WTC11 (cell line): ENCODE results near the gene SLC12A4. TPM values are rescaled to one million over a fixed set of nuclear protein-coding genes. Genes with fewer than 3 reads are reported as not detected.
A peak's percentile ranks its signal among the peaks of the same experiment; 100 is the strongest.

Source experiments
- CREB1 ChIP-seq: sonication (generic); formaldehyde crosslinking; IDR thresholded peaks from 2 replicates; pipeline ENCODE4 v1.8.0; 2023; ENCODE audit warnings: mild to moderate bottlenecking, missing genetic modification reagents
- ESRRA ChIP-seq: sonication (generic); formaldehyde crosslinking; IDR thresholded peaks from 2 replicates; pipeline ENCODE4 v1.8.1; 2022; ENCODE audit warnings: mild to moderate bottlenecking, missing genetic modification reagents, borderline replicate concordance
- JUN ChIP-seq: sonication (generic); formaldehyde crosslinking; IDR thresholded peaks from 2 replicates; pipeline ENCODE4 v1.8.0; 2023; ENCODE audit warnings: mild to moderate bottlenecking, missing genetic modification reagents
- NFATC4 ChIP-seq: fragments of 250-450 bp; sonication (Bioruptor Pico); IDR thresholded peaks from 2 replicates; pipeline ENCODE4 v1.9.0; 2021; ENCODE audit warnings: mild to moderate bottlenecking
- SP1 ChIP-seq: sonication (generic); formaldehyde crosslinking; conservative IDR thresholded peaks from 2 replicates; pipeline ENCODE4 v1.8.1; 2022; ENCODE audit warnings: missing genetic modification reagents
- TEAD1 ChIP-seq: sonication (generic); formaldehyde crosslinking; IDR thresholded peaks from 2 replicates; pipeline ENCODE4 v1.8.0; 2022; ENCODE audit warnings: mild to moderate bottlenecking, missing genetic modification reagents
- ZBTB21 ChIP-seq: sonication (generic); formaldehyde crosslinking; IDR thresholded peaks from 2 replicates; pipeline ENCODE4 v1.8.1; 2023; ENCODE audit warnings: mild to moderate bottlenecking, missing genetic modification reagents, borderline replicate concordance
- ZNF138 ChIP-seq: sonication (generic); formaldehyde crosslinking; conservative IDR thresholded peaks from 2 replicates; pipeline ENCODE4 v1.8.1; 2022; ENCODE audit warnings: mild to moderate bottlenecking, moderate library complexity, missing genetic modification reagents
- ZNF232 ChIP-seq: sonication (generic); formaldehyde crosslinking; IDR thresholded peaks from 2 replicates; pipeline ENCODE4 v1.8.0; 2022; ENCODE audit warnings: mild to moderate bottlenecking, missing genetic modification reagents
- ZNF671 ChIP-seq: fragments of 250-450 bp; sonication (Bioruptor Pico); IDR thresholded peaks from 2 replicates; pipeline ENCODE4 v1.8.0; 2021; ENCODE audit warnings: mild to moderate bottlenecking
- total RNA-seq: library from RNA; stranded (reverse); gene quantifications from 3 replicates; pipeline ENCODE4 v1.2.3, GENCODE V29; 2021
- TF ChIP-seq, protein P1 (sequence below): sonication (generic); formaldehyde crosslinking; IDR thresholded peaks from 2 replicates; pipeline ENCODE4 v1.8.0; 2022; ENCODE audit warnings: mild to moderate bottlenecking, missing genetic modification reagents
- TF ChIP-seq, protein P2 (sequence below): fragments of 250-450 bp; sonication (Bioruptor Pico); IDR thresholded peaks from 2 replicates; pipeline ENCODE4 v2.1.2; 2022; ENCODE audit warnings: mild to moderate bottlenecking, moderate library complexity
- TF ChIP-seq, protein P3 (sequence below): sonication (generic); formaldehyde crosslinking; conservative IDR thresholded peaks from 2 replicates; pipeline ENCODE4 v1.8.1; 2023; ENCODE audit warnings: mild to moderate bottlenecking, low read depth, missing genetic modification reagents, moderate library complexity
- TF ChIP-seq, protein P4 (sequence below): fragments of 250-450 bp; sonication (Bioruptor Pico); IDR thresholded peaks from 2 replicates; pipeline ENCODE4 v1.9.0; 2021; ENCODE audit warnings: mild to moderate bottlenecking
- TF ChIP-seq, protein P5 (sequence below): sonication (generic); formaldehyde crosslinking; IDR thresholded peaks from 2 replicates; pipeline ENCODE4 v1.8.0; 2023; ENCODE audit warnings: missing genetic modification reagents, mild to moderate bottlenecking, borderline replicate concordance
- TF ChIP-seq, protein P6 (sequence below): sonication (generic); formaldehyde crosslinking; IDR thresholded peaks from 2 replicates; pipeline ENCODE4 v1.8.0; 2023; ENCODE audit warnings: mild to moderate bottlenecking, missing genetic modification reagents
- TF ChIP-seq, protein P7 (sequence below): sonication (generic); formaldehyde crosslinking; IDR thresholded peaks from 2 replicates; pipeline ENCODE4 v1.8.0; 2022; ENCODE audit warnings: missing genetic modification reagents
- TF ChIP-seq, protein P8 (sequence below): sonication (generic); formaldehyde crosslinking; IDR thresholded peaks from 2 replicates; pipeline ENCODE4 v1.8.1; 2022; ENCODE audit warnings: mild to moderate bottlenecking, moderate library complexity, missing genetic modification reagents

The SLC12A4 gene
- total RNA-seq, 1 experiment from 2014 or later: 94.1 TPM

DNA sequence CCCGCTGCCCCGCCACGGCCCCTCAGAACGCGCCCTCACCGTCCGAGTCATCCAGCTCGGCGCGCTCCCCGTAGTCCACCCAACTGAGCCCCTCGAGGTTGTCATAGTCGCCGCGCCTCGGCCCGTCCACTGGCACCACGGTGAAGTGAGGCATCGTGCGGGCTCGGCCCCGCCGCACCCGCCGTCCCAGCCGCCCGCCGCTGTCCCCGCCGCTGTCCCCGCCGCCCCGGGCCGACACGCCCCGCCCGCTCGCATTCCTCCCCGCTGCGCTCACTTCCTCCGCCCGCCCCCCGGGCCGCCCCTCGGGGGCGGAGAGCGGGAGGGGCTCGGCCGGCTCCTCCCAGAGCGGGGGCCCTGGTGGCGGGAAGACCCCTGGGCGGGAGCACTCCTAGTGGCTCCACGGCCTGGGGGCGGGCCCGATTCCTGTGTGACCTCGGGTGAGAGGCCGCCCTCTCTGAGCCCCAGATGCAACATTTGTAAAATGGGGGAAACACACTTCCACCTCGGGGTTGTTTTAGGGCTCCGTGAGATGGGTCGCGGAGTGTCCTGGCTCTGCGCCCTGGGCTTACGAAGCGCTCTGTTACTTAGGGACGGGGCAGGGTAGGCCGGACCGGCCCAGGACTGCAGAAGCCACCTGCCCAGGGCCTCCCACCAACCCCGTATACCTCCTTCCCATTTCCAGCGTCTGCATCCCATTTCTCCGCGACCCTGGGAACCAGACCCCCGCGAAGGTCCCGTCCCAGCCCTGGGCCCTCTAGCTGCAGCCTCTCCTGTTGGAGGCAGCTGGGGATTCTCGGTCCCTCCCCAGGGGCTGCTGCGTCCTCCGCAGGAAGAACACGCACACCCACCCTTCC, at the start of gene SLC12A4 (continued):
- TF ChIP-seq ZNF671 (CRISPR knock-in tag) (no peak), ESRRA (CRISPR knock-in tag) (no peak; the same call in 1 of the 2 replicates), SP1 (CRISPR knock-in tag) (peak; percentile 97), TEAD1 (CRISPR knock-in tag) (no peak), CREB1 (CRISPR knock-in tag) (no peak), NFATC4 (CRISPR knock-in tag) (no peak), ZNF232 (0 out of 2 replicates have a peak, but pooled peaks have one; percentile 39), JUN (CRISPR knock-in tag) (no peak), ZNF138 (CRISPR knock-in tag) (no peak), ZBTB21 (no peak)
- TF ChIP-seq, protein P1, sequence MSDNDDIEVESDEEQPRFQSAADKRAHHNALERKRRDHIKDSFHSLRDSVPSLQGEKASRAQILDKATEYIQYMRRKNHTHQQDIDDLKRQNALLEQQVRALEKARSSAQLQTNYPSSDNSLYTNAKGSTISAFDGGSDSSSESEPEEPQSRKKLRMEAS (CRISPR knock-in tag): no peak
- TF ChIP-seq, protein P2, sequence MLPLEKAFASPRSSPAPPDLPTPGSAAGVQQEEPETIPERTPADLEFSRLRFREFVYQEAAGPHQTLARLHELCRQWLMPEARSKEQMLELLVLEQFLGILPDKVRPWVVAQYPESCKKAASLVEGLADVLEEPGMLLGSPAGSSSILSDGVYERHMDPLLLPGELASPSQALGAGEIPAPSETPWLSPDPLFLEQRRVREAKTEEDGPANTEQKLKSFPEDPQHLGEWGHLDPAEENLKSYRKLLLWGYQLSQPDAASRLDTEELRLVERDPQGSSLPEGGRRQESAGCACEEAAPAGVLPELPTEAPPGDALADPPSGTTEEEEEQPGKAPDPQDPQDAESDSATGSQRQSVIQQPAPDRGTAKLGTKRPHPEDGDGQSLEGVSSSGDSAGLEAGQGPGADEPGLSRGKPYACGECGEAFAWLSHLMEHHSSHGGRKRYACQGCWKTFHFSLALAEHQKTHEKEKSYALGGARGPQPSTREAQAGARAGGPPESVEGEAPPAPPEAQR (CRISPR knock-in tag): peak; percentile 79; the same call in 1 of the 2 replicates
- TF ChIP-seq, protein P3, sequence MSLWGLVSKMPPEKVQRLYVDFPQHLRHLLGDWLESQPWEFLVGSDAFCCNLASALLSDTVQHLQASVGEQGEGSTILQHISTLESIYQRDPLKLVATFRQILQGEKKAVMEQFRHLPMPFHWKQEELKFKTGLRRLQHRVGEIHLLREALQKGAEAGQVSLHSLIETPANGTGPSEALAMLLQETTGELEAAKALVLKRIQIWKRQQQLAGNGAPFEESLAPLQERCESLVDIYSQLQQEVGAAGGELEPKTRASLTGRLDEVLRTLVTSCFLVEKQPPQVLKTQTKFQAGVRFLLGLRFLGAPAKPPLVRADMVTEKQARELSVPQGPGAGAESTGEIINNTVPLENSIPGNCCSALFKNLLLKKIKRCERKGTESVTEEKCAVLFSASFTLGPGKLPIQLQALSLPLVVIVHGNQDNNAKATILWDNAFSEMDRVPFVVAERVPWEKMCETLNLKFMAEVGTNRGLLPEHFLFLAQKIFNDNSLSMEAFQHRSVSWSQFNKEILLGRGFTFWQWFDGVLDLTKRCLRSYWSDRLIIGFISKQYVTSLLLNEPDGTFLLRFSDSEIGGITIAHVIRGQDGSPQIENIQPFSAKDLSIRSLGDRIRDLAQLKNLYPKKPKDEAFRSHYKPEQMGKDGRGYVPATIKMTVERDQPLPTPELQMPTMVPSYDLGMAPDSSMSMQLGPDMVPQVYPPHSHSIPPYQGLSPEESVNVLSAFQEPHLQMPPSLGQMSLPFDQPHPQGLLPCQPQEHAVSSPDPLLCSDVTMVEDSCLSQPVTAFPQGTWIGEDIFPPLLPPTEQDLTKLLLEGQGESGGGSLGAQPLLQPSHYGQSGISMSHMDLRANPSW (CRISPR knock-in tag): no peak
- TF ChIP-seq, protein P4, sequence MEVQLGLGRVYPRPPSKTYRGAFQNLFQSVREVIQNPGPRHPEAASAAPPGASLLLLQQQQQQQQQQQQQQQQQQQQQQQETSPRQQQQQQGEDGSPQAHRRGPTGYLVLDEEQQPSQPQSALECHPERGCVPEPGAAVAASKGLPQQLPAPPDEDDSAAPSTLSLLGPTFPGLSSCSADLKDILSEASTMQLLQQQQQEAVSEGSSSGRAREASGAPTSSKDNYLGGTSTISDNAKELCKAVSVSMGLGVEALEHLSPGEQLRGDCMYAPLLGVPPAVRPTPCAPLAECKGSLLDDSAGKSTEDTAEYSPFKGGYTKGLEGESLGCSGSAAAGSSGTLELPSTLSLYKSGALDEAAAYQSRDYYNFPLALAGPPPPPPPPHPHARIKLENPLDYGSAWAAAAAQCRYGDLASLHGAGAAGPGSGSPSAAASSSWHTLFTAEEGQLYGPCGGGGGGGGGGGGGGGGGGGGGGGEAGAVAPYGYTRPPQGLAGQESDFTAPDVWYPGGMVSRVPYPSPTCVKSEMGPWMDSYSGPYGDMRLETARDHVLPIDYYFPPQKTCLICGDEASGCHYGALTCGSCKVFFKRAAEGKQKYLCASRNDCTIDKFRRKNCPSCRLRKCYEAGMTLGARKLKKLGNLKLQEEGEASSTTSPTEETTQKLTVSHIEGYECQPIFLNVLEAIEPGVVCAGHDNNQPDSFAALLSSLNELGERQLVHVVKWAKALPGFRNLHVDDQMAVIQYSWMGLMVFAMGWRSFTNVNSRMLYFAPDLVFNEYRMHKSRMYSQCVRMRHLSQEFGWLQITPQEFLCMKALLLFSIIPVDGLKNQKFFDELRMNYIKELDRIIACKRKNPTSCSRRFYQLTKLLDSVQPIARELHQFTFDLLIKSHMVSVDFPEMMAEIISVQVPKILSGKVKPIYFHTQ: 0 out of 2 replicates have a peak, but pooled peaks have one; percentile 37
- TF ChIP-seq, protein P5, sequence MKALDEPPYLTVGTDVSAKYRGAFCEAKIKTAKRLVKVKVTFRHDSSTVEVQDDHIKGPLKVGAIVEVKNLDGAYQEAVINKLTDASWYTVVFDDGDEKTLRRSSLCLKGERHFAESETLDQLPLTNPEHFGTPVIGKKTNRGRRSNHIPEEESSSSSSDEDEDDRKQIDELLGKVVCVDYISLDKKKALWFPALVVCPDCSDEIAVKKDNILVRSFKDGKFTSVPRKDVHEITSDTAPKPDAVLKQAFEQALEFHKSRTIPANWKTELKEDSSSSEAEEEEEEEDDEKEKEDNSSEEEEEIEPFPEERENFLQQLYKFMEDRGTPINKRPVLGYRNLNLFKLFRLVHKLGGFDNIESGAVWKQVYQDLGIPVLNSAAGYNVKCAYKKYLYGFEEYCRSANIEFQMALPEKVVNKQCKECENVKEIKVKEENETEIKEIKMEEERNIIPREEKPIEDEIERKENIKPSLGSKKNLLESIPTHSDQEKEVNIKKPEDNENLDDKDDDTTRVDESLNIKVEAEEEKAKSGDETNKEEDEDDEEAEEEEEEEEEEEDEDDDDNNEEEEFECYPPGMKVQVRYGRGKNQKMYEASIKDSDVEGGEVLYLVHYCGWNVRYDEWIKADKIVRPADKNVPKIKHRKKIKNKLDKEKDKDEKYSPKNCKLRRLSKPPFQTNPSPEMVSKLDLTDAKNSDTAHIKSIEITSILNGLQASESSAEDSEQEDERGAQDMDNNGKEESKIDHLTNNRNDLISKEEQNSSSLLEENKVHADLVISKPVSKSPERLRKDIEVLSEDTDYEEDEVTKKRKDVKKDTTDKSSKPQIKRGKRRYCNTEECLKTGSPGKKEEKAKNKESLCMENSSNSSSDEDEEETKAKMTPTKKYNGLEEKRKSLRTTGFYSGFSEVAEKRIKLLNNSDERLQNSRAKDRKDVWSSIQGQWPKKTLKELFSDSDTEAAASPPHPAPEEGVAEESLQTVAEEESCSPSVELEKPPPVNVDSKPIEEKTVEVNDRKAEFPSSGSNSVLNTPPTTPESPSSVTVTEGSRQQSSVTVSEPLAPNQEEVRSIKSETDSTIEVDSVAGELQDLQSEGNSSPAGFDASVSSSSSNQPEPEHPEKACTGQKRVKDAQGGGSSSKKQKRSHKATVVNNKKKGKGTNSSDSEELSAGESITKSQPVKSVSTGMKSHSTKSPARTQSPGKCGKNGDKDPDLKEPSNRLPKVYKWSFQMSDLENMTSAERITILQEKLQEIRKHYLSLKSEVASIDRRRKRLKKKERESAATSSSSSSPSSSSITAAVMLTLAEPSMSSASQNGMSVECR: no peak
- TF ChIP-seq, protein P6, sequence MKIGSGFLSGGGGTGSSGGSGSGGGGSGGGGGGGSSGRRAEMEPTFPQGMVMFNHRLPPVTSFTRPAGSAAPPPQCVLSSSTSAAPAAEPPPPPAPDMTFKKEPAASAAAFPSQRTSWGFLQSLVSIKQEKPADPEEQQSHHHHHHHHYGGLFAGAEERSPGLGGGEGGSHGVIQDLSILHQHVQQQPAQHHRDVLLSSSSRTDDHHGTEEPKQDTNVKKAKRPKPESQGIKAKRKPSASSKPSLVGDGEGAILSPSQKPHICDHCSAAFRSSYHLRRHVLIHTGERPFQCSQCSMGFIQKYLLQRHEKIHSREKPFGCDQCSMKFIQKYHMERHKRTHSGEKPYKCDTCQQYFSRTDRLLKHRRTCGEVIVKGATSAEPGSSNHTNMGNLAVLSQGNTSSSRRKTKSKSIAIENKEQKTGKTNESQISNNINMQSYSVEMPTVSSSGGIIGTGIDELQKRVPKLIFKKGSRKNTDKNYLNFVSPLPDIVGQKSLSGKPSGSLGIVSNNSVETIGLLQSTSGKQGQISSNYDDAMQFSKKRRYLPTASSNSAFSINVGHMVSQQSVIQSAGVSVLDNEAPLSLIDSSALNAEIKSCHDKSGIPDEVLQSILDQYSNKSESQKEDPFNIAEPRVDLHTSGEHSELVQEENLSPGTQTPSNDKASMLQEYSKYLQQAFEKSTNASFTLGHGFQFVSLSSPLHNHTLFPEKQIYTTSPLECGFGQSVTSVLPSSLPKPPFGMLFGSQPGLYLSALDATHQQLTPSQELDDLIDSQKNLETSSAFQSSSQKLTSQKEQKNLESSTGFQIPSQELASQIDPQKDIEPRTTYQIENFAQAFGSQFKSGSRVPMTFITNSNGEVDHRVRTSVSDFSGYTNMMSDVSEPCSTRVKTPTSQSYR: no peak
- TF ChIP-seq, protein P7, sequence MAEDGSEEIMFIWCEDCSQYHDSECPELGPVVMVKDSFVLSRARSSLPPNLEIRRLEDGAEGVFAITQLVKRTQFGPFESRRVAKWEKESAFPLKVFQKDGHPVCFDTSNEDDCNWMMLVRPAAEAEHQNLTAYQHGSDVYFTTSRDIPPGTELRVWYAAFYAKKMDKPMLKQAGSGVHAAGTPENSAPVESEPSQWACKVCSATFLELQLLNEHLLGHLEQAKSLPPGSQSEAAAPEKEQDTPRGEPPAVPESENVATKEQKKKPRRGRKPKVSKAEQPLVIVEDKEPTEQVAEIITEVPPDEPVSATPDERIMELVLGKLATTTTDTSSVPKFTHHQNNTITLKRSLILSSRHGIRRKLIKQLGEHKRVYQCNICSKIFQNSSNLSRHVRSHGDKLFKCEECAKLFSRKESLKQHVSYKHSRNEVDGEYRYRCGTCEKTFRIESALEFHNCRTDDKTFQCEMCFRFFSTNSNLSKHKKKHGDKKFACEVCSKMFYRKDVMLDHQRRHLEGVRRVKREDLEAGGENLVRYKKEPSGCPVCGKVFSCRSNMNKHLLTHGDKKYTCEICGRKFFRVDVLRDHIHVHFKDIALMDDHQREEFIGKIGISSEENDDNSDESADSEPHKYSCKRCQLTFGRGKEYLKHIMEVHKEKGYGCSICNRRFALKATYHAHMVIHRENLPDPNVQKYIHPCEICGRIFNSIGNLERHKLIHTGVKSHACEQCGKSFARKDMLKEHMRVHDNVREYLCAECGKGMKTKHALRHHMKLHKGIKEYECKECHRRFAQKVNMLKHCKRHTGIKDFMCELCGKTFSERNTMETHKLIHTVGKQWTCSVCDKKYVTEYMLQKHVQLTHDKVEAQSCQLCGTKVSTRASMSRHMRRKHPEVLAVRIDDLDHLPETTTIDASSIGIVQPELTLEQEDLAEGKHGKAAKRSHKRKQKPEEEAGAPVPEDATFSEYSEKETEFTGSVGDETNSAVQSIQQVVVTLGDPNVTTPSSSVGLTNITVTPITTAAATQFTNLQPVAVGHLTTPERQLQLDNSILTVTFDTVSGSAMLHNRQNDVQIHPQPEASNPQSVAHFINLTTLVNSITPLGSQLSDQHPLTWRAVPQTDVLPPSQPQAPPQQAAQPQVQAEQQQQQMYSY (CRISPR knock-in tag): no peak
- TF ChIP-seq, protein P8, sequence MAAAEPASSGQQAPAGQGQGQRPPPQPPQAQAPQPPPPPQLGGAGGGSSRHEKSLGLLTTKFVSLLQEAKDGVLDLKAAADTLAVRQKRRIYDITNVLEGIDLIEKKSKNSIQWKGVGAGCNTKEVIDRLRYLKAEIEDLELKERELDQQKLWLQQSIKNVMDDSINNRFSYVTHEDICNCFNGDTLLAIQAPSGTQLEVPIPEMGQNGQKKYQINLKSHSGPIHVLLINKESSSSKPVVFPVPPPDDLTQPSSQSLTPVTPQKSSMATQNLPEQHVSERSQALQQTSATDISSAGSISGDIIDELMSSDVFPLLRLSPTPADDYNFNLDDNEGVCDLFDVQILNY (CRISPR knock-in tag): peak; percentile 99
